A549 (cell line): ENCODE results near the gene RAB5IF.

Experiments
- CTCF ChIP-seq: fragments of >200 bp; sonication (Bioruptor Twin); formaldehyde crosslinking; IDR thresholded peaks from 3 replicates; pipeline ENCODE4 v1.5.1; 2016
- HDAC2 ChIP-seq: fragments of 200-600 bp; sonication (generic); IDR thresholded peaks from 2 replicates; pipeline ENCODE4 v1.6.1; 2016
- HMGXB4 ChIP-seq: fragments of 250-450 bp; sonication (Bioruptor Pico); IDR thresholded peaks from 2 replicates; pipeline ENCODE4 v1.5.0; 2021; ENCODE audit warnings: mild to moderate bottlenecking, moderate library complexity, borderline replicate concordance
- MAX ChIP-seq: IDR thresholded peaks from 2 replicates; pipeline ENCODE4 v1.6.1; 2012
- POLR2A ChIP-seq: IDR thresholded peaks from 2 replicates; pipeline ENCODE4 v1.6.1; 2012; ENCODE audit warnings: mild to moderate bottlenecking, low read length
- RFX5 ChIP-seq: fragments of 450-650 bp; IDR thresholded peaks from 2 replicates; pipeline ENCODE4 v1.7.1; 2014; ENCODE audit warnings: antibody characterized with exemption, mild to moderate bottlenecking, moderate library complexity
- SREBF2 ChIP-seq: fragments of 450-650 bp; IDR thresholded peaks from 2 replicates; pipeline ENCODE4 v1.6.1; 2014; ENCODE audit warnings: mild to moderate bottlenecking, moderate library complexity
- USF2 ChIP-seq: fragments of 450-650 bp; IDR thresholded peaks from 2 replicates; pipeline ENCODE4 v1.6.1; 2014; ENCODE audit warnings: antibody characterized with exemption

- TF ChIP-seq HDAC2 (no peak), SREBF2 (no peak), CTCF (no peak), RFX5 (no peak), POLR2A (no peak), MAX (no peak), USF2 (no peak), HMGXB4 (no peak)
Observed at GRCh38 chr20:36604952-36605398, 604 bp upstream of the RAB5IF start.
